Upper lobe of left lung (tissue), 4 donors: ENCODE measurements around the gene FHL3.

Source experiments
- POLR2A ChIP-seq, 4 donors: fragments of 450-650 bp; IDR thresholded peaks; one replicate each; pipeline ENCODE4 v1.5.1; 2016 to 2017; ENCODE audit warnings: antibody characterized with exemption in 4 of 4, mild to moderate bottlenecking in 2 of 4
- POLR2AphosphoS5 ChIP-seq, 2 donors: sonication (generic); formaldehyde crosslinking; IDR thresholded peaks; one replicate each; pipeline ENCODE4 v1.5.1; 2017; ENCODE audit warnings: antibody characterized with exemption in 2 of 2
- TF ChIP-seq, protein P1 (sequence below), 6 experiments: fragments of 450-650 bp in 4 of 6; fragments of 200-600 bp in 2 of 6; sonication (generic) in 2 of 6; IDR thresholded peaks; one replicate each; pipeline ENCODE4 v1.5.1; 2016 to 2019; ENCODE audit warnings: antibody characterized with exemption in 6 of 6

- peak; percentile 53 to 62 for TF ChIP-seq POLR2AphosphoS5 (IDR thresholded peaks at IDR 0.05)
- TF ChIP-seq POLR2A (IDR thresholded peaks at IDR 0.05), result peak in 1 of 4 donors; percentile 55
- TF ChIP-seq, protein P1, sequence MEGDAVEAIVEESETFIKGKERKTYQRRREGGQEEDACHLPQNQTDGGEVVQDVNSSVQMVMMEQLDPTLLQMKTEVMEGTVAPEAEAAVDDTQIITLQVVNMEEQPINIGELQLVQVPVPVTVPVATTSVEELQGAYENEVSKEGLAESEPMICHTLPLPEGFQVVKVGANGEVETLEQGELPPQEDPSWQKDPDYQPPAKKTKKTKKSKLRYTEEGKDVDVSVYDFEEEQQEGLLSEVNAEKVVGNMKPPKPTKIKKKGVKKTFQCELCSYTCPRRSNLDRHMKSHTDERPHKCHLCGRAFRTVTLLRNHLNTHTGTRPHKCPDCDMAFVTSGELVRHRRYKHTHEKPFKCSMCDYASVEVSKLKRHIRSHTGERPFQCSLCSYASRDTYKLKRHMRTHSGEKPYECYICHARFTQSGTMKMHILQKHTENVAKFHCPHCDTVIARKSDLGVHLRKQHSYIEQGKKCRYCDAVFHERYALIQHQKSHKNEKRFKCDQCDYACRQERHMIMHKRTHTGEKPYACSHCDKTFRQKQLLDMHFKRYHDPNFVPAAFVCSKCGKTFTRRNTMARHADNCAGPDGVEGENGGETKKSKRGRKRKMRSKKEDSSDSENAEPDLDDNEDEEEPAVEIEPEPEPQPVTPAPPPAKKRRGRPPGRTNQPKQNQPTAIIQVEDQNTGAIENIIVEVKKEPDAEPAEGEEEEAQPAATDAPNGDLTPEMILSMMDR (IDR thresholded peaks at IDR 0.05), result no peak
Observed at GRCh38 chr1:37999430-38000232, 5.7 kb downstream of the FHL3 start.
